GM21381 (cell line): ENCODE results near the gene ACAD11.
"Not testable (repeated sequence)": the region's sequence is repeated elsewhere in the genome, so short reads cannot be mapped to it uniquely, and the experiment has no call there.

Experiments used
- ATAC-seq: cut with Tn5 transposase; IDR thresholded peaks from one replicate; pipeline ENCODE4 v1.9.1; 2021; ENCODE audit warnings: mild to moderate bottlenecking, moderate library complexity; ENCODE audit not compliant: unreplicated experiment

The ACAD11 gene

GRCh38 chr3:132606085-132606484 is 53.5 kb downstream of the ACAD11 start:
- ATAC-seq, result no peak

- ATAC-seq, result no peak
These were observed 54.2 kb downstream of the ACAD11 start for GRCh38 chr3:132605374-132605792.

- ATAC-seq, result not testable (repeated sequence)
These were observed 59.0 kb downstream of the ACAD11 start for GRCh38 chr3:132600614-132601013.

- no peak for ATAC-seq
These were observed 61.4 kb downstream of the ACAD11 start for GRCh38 chr3:132598181-132598580.

- ATAC-seq, result no peak
These were observed 61.9 kb downstream of the ACAD11 start for GRCh38 chr3:132597660-132598059.

GRCh38 chr3:132596816-132597433 is 62.7 kb downstream of the ACAD11 start, which contains the start of gene ACKR4:
TSS of gene ACKR4 (plus strand) at chr3:132597270. CDS start at chr3:132600398, 3,128 bp downstream.
- ATAC-seq, result no peak

- ATAC-seq, result no peak
These were observed 63.3 kb downstream of the ACAD11 start for GRCh38 chr3:132596326-132596725.

- no peak for ATAC-seq
These were observed 64.6 kb downstream of the ACAD11 start for GRCh38 chr3:132595014-132595413.

GRCh38 chr3:132594498-132594897 is 65.1 kb downstream of the ACAD11 start:
- no peak for ATAC-seq

GRCh38 chr3:132593947-132594323 is 65.7 kb downstream of the ACAD11 start:
- ATAC-seq, result no peak

GRCh38 chr3:132593241-132593946 is 66.2 kb downstream of the ACAD11 start:
- ATAC-seq, result no peak

GRCh38 chr3:132592216-132592615 is 67.4 kb downstream of the ACAD11 start:
- ATAC-seq, result no peak

- no peak for ATAC-seq
These were observed 72.2 kb downstream of the ACAD11 start for GRCh38 chr3:132587401-132587800.

- ATAC-seq, result no peak
These were observed 85.8 kb downstream of the ACAD11 start for GRCh38 chr3:132573797-132574211.

GRCh38 chr3:132570016-132570415 is 89.6 kb downstream of the ACAD11 start:
- ATAC-seq, result no peak

GRCh38 chr3:132569580-132569979 is 90.0 kb downstream of the ACAD11 start:
- ATAC-seq, result no peak

GRCh38 chr3:132569153-132569552 is 90.5 kb downstream of the ACAD11 start:
- no peak for ATAC-seq

GRCh38 chr3:132568422-132568821 is 91.2 kb downstream of the ACAD11 start:
- ATAC-seq, result no peak

GRCh38 chr3:132564070-132564465 is 95.5 kb downstream of the ACAD11 start:
- ATAC-seq, result no peak

GRCh38 chr3:132563420-132564069 is 96.1 kb downstream of the ACAD11 start:
- no peak for ATAC-seq

GRCh38 chr3:132561003-132561402 is 98.6 kb downstream of the ACAD11 start:
- no peak for ATAC-seq
